GM18517 (cell line): Measurements from ENCODE around the gene IL18BP.

ENCODE experiments used
- ATAC-seq: cut with Tn5 transposase; IDR thresholded peaks from one replicate; pipeline ENCODE4 v1.9.1; 2021; ENCODE audit warnings: mild to moderate bottlenecking, moderate library complexity; ENCODE audit not compliant: unreplicated experiment

The IL18BP gene

DNA sequence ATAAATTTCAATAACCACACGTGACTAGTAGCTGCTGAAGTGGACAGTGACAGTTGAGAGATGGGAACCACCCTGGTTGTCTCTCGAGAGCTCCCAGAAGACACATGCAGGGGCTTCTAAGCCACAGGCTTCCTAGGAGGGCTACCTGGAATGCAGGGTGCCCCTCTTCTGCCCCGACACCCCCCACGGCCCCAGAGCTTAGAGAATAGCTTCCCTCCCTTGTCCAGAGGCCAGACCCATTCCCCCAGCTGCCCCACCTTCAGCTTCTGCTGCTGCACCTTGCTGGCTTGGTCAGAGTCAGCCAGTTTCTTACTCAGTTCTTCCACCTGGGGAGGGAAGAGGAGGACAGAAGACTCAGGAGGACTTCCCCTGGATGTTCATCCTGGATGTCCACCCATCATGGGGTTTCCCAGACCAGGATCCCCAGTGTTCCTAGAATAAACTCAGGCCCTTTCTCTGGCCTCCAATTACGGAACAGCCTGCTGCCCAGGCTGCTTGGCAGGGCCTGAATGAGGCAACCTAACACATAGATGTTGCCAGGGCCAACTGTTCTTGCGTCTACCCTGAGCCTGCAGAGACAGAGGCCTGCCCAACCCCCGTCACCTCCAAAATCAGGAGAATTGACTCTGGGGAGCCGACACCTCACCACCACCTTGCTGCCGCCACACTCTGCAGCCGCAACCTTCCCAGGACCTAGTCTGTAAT is 12.0 kb downstream of the IL18BP start:
- ATAC-seq: no peak

DNA sequence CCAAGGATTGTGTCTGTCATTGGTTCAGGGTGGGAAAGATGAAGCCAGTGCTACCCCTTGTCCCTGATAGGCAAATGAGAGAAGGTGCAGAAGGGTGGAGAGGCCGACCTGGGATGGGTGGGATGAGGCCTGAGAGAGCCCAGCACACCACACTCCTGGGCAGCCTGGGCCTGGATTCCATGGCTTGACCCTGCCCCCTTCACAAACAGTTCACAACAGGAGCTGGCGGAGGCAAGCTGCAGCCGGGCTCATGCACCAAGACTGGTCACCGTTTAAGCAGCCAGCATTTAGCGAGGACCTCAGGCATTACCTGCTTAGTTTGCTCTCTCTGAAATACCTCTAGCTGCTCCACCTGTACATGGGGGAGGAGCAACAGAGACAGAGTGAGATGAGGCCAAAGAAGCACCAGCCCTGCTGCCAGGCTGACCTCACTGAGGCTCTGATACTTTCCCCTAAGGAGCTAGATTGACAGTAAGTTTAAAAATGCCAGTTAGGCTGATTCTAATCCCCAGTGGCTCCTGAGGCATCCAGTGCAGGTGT is 13.5 kb downstream of the IL18BP start:
- ATAC-seq: no peak

DNA sequence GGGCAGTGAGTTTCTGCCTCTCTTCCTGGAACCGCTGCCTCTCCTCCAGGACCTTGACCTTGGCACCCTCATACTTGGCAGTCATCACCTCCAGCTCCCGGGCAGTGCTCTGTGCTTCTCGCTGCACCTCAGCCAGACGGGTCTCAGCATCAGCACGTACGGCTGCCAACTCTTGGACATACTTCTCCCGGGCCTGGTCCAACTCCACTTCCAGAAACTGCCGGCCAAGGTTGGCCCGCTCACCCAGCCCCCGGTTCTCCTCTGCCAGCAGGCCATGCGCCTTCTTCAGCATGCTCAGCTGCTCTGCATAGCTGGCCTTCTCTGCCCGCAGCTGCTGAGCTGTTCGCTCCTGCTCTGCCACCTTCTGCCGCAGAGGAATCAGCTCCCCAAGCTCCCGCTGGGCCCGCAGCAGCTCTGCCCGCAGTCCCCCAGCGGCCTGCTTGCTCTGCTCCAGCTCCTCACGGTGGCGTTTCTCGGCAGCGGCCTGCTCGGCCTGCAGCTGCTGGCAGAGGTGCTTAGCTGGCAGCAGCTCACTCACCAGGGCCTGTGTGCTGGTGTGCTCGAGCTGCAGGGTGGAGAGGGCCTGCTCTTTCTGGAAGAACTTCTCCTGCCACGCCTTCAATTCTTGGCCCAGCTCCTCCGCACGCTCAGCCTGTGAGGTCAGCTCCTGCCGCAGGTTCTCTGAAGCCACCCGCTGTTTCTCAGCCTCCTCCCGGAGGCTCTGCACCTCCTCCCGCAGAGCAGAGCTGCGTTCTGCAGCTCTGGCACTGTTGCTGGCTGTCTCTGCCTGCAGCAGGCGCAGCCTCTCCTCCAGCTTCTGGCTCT is 14.4 kb downstream of the IL18BP start:
- ATAC-seq: no peak

DNA sequence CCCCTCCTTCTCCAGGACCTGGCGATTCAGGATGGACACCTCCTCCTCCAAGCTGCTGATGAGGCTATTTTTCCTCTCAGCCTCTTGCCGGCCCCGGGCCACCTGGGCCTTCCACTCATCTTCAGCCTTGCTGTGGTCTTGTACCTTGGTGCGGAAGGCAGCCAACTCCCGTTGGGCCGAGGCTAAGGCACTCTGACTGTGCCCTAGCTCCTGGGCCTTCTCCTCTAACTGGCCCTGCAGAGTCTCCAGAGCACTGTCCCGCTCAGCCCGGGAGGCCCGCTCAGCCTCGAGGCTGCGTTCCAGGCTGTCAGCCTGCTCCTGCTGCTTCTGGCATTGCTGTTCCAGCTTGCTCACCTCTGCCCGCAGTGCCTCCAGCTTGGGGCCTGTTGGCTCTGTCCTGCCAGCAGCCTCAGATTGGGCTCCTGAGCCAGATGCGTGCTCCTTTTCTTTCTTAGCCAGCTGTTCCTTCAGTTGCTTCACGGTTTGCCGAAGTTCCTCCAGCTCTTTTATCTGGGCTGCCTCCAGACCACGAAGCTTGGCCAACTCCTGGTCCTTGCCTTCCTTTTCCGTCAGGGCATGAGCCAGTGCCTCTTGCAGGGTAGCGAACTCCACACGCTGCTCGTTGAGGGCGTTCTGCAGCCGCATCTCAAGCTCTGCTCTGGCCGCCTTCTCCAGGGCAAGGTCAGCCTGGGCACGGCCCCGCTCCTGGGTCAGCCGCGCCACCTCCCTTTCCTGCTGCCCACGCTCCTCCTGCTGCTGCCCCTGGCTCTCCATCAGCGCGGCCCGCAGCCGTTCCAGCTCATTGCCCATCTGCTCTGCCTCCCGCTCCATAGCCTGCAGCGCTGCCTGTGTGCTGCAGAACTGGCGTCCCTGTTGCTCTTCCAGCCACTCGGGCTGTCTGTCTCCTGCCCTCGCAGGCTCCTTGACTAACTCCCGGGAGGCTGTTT is 15.3 kb downstream of the IL18BP start:
- no peak for ATAC-seq

DNA sequence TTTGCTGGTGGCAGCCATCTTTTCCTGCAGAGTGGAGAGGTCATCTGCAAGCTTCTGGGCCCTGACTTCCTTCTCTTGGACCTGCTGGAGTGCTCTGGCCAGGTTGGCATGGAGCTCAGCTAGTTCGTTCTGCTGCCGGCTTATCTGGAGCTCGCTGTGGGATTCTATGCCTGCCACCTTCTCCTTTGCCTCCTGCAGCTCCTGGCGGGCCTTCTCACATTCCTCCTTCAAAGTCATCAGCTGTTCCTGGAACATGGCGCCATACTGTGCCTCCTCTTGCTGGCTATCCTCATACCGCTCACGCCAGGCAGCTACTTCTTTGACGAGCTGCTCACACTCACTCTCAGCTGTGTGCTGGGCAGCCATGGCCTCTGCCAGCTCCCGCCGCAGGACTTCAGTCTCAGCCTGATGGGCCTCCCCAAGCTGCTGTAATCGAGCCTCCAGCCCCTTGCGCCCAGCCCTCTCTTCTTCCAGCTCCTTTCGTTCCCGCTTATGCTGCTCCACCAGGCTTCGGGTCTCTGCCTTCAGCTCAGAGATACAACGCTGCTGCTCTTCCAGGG is 16.1 kb downstream of the IL18BP start:
- ATAC-seq: no peak

DNA sequence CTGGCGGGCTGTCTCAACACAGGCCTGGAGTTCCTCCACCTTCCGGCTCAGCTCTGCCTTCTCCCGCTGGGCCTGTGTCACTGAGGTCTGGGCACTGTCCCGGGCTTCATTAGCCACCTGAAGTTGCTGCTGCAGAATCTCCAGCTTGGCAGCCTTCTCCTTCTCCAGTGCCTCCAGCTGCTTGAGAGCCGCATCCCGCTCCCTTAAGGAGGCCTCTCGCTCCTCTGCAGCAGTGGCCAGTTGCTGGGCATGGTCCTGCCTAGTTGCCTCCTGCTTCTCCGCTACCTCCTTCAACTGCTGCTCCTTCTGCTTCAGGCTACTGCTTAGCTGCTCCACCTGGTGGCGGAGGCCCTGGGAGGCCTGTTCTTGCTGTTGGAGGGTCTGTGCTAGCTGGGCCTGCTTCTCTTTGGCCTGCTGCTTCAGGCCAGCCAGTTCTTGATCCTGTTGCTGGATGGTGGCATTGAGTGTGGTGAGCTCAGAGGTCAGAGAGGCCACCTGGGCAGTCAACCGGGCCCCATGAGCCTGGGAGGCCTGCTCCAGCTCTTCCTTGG is 16.9 kb downstream of the IL18BP start:
- ATAC-seq: no peak

DNA sequence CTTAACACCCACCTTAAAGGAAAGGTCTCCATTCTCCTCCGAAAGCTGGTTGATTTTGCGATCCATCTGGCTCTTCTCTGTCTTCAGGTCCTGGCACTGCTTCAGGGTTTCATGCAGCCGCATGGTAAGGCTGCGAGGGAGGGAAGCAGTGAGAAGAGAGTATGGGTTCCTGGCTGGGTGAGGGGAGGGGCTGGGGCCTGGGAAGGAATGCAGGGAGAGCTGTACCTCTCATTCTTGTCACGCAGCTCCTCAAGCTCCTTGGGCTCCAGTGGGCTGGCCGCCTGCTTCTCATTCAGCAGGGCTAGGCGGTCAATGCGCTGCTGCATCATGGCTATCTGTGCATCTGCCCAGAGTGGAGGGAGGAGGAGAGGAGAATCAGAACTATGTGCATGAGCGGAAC is 19.5 kb downstream of the IL18BP start:
- no peak for ATAC-seq

DNA sequence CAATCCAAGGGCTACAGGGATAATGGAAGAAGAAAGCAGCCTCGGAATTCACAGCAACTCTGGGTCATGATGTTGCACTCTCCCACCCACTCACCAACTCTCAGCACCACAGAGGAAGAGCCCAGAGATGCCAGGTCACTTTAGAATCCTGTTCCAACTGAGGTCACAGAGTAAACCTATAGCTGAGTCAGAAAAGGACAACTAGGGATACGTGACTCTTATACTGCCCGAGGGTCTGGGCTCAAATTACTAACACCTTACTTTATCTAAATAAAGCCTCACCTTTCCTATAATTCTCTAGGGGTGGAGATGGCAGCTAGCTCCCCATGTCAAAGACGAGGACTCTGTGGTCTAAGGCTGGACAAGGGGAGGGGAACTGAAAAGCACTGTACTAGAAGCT is 24.6 kb downstream of the IL18BP start:
- no peak for ATAC-seq

DNA sequence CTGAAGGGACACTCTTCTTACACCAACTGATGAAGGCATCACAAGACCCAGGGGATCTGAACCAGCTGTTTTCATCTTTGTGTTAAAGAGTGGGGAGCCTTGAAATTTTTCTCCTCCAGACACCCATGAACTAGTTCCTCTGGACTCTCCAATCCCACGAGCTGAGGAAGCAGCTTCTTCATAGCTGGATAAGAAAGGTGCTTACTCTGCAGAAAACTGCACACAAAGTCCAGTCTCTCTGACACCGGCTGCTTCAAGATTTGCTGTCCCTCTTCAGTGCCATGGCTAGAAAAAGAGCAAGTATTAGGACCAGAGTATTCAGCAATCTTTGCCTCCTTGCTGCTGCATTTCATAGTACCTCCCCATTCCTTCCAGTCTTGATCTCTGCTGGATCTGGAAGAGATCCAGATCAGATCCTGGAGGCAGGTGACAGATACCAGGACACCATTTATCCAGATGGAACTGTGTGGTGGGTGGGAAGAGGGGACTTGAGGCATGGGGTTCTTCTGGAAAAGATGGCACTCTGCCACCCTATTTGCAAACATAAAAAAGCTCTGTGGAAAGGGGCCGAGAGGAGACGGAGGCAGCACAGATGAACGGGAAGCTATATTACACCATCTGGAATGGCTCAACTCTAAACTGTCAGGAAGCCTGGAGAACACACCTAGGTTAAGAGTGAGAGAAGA is 25.5 kb downstream of the IL18BP start:
- no peak for ATAC-seq

DNA sequence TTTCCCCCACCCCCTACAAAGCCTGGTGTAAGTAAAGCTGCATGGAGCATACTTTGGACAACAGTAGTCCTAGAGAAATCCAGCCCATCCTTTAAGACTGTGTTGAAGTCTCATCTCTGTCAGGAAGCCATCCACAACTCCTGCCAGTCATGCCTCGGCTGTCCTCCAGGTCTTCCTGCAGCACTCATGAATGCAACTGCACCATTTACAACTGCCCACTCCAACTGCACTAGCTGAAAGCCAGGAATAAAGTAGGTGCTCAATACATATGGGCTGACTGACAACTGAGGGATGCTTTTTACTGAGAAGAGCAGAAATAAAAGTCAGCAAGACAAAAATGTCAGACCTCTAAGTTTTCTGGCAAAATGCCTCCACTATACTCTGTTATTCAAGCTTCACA is 27.4 kb downstream of the IL18BP start:
- no peak for ATAC-seq

DNA sequence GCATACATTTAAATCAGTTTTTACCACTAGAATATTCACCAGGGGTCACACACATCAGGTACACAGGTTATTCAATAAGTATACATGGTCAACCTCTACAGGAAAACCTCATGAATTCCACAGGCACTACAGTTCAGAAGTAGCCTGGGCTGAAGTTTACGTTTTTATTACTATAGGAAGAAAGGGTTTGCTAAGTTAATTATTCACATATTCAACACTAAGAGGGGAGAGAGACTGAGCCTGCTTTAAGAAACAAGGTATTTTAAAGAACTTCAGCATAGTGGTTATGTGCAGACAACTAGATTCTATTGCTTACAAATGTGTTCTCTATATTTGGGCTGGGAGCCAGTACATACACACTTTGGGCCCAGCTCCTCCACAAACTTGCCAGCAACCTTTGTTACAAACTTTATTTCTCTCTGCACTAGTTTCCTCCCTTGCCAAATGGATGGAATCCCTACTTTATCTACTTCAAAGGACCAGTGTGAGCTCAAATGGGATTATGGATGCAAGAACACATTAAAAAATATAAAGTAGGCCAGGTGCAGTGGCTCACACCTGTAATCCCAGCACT is 31.9 kb downstream of the IL18BP start:
- ATAC-seq: no peak

DNA sequence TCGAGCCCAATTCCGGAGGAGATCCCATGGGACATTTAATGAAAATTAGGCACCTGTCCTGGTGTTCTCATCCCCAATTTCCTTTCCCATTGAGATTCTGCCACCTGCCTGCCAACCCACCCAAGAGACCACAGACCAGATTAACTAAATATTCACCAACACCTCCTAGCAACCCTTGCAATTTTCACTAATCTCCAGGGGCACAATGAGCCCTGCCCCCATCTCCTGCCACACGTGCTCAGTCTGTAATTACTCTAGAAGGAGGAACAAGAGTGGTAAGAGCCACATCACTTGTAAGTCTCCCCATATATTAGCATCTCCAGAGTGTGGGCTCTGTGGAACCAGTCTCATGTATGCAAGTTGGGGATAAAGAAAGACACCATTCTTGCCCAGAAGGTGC is 38.0 kb downstream of the IL18BP start:
- ATAC-seq: no peak

DNA sequence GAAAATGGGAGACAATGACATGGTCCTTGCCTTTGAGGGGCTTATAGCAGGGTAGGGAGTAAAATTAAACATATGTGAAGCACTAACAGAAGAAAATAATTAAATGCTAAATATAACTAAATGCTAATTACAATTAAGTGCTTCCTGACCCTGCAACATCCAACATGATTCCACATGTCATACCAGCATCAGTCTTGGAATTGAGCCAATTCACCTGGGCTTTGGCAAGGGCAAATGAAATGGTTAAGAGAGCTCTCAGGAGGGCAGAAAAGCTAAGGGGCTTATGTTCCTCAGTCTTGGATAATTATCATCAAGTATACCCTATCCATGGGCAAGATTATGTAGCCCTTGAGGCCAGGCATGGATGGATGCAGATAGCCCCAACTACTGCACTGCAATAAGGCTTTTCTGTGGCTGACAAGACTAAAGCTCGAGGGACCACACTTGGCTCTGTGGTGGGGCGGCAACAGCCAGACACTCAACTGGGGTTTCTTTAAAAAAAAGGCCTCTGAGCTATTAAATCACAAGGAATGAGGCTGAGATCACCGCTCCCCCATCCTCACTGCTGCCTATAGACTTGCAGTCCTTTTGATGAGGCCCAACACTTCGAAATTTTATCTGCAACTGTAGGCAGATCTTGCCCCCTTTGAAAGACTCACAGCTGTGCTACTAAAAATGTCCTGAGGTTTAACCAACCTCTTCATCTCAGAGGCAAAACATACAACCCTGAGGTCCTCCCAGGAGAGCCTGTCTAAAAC is 39.0 kb downstream of the IL18BP start:
- ATAC-seq: no peak

DNA sequence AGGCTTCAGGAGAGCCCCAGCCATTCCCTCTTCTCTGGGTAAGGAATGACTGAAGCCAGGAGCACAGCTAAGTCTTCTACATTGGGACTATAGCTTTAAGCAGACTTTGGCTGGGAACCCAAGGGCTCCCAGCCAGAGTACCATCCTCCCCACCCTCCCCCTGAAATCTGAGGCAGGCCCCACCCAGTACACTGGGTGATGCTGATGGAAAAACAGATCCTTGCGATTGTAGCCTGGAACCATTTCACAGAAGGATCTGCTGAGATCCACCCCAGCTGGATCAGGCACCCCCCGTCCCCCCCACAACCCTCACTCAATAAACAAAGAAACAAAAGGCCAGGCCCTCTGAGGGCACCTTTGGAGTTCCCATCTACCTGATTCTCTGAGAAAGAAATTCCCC is 39.8 kb downstream of the IL18BP start:
- no peak for ATAC-seq

DNA sequence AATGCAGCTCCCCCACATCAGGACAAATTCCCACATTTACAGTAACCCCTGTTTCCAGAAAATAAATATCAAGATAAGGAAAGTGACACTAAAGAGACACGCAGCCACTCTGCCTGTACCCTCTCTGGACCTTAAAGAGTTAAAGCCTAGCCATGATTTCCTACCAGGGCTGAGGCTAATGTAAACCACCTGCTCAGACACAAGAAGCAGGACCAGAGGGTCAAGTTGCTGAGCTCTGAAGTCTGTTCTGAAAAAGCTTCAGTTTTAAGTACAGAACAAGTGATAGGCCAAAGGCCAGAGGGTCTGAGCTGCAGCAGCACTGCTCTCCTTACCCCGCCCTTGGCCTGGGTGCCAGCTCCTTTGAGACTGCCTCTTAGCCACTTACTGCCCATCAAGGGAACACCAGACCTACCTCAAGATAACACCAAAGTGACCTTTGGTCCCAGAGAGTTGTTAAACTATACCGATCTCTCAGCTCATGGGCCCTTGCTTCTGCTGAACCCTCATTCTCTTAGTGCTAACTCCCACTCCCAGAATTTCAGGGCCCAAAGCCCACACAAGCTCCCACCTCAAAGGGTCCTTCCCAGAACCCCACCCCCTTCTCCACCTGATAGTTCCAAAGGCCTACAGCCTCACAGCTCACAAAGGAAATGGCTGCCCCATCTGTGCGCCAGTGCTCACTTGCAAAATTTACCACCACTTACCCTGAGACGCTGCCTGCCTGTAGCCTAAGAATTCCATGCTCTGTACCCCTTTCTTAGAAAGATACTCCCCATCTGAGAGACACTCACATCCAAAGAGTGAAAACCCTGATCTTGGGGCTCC is 40.5 kb downstream of the IL18BP start:
- ATAC-seq: no peak

DNA sequence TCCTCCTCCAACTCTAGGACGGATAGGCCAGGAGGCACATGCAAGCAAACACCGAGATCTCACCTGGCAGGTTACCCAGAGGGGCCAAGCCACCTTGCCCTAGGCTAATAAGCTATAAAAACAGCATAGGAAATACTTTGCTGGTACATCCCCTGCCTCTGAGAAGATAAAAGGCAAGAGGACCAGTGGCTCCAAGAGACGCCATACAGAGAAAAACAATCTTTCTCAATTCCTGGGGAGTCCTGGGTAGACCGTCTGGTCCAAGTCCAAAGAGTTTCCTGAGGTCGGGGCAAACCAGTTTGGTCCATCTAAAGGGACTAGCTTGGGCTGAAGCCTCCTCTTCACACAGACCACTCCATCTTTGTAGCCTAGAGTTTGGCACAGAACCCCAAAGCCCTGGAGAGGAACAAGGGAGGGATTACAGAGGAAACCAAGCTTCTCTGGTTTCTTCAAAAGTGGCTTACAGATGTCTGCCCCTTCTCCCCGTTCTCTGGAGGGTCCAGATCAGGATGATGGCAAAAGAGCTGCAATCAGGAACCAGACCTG is 41.2 kb downstream of the IL18BP start:
- no peak for ATAC-seq

DNA sequence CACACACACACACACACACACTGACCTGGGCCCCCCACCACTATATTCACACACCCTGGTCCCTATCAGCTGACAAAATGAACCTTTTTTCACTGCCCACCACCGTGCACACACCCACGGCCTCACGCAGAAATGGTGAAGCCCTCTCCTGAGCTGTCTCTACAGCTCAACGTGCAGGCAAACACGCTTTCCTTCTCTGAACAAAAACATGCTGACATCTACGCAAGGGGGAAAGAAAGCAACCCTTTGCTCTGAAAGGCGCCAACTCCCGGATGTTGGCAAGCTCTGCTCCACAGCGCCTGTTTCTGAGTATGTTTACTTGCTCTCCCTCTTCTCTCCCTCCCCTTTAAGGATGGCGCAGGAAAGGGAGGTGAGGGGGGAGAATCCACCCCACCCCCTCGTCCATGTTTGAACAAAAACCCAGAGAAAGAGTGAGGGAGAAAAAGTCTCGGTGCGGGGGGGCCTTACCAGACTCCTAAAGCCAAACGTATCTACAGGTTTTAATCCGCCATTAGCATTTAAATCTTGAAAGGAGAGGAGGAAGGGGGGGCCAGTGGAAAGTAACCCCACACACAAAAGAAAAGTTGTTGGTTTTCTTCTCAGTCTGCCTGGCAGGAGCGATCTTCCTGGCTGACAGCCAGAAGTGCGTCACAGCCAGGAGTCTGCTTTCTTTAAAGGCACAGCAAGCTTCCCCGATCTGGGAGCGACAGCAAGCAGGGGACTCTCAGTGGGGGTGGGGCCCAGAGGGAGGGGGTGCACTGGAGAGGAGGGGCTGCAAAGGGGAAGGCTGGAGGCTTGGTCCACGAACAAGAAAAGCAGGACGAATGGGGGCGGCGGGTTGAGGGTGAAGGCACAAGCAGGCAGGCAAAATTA is 42.0 kb downstream of the IL18BP start:
- ATAC-seq: no peak
